Fibroblast of mammary gland (primary cell): ENCODE measurements around the gene LRMDA.

Experiments
- DNase-seq: peaks from one replicate; pipeline ENCODE4 v3.0.0-alpha.2; 2010; ENCODE audit warnings: low read depth
- H3K4me3 ChIP-seq: 2 replicates; pipeline ENCODE4 v1.5.1; 2011; ENCODE audit warnings: low read depth, mild to moderate bottlenecking, low read length, moderate library complexity; ENCODE audit not compliant: control insufficient read depth
- CTCF ChIP-seq: conservative IDR thresholded peaks from 2 replicates; pipeline ENCODE4 v1.5.1; 2011; ENCODE audit warnings: low read depth, low read length, inconsistent platforms; ENCODE audit not compliant: control insufficient read depth, insufficient read depth

Gene LRMDA

GRCh38 chr10:75475460-75476182 is 44.2 kb downstream of the LRMDA start:
- DNase-seq: peak; percentile 72
- TF ChIP-seq CTCF: no peak
- H3K4me3 ChIP-seq: no peak overlapping the region

- TF ChIP-seq CTCF: no peak
- no peak overlapping the region for H3K4me3 ChIP-seq
- DNase-seq: no peak
These were observed 45.1 kb downstream of the LRMDA start for GRCh38 chr10:75476569-75476968.

- H3K4me3 ChIP-seq: no peak overlapping the region
- no peak for DNase-seq
- no peak for TF ChIP-seq CTCF
These were observed 45.6 kb downstream of the LRMDA start for GRCh38 chr10:75476985-75477384.

GRCh38 chr10:75477680-75478079 is 46.3 kb downstream of the LRMDA start:
- TF ChIP-seq CTCF: no peak
- no peak overlapping the region for H3K4me3 ChIP-seq
- no peak for DNase-seq

- DNase-seq: no peak
- no peak overlapping the region for H3K4me3 ChIP-seq
- no peak for TF ChIP-seq CTCF
These were observed 49.0 kb downstream of the LRMDA start for GRCh38 chr10:75480374-75480773.

- no peak for DNase-seq
- no peak overlapping the region for H3K4me3 ChIP-seq
- TF ChIP-seq CTCF: no peak
These were observed 51.8 kb downstream of the LRMDA start for GRCh38 chr10:75483188-75483587.
